Liver (tissue), 9 donors: ENCODE measurements around the gene LRIF1. TPM values are rescaled to one million over a fixed set of nuclear protein-coding genes. Genes with fewer than 3 reads are reported as not detected.

Experiments
- DNase-seq: peaks from one replicate; pipeline ENCODE4 v3.0.0-alpha.2; 2017; ENCODE audit warnings: low spot score
- H3K27ac ChIP-seq, 2 donors: one replicate each; pipeline ENCODE4 v1.7.0; 2013; ENCODE audit warnings: inconsistent platforms in 2 of 2, low read length in 2 of 2, control low read depth in 1 of 2, low read depth in 1 of 2, mild to moderate bottlenecking in 1 of 2
- H3K27me3 ChIP-seq, 4 donors: one replicate each; pipeline versions ENCODE4 v1.6.1 to v1.7.0; 2013; ENCODE audit warnings: low read length in 3 of 4, inconsistent platforms in 1 of 4, mild to moderate bottlenecking in 1 of 4, moderate library complexity in 1 of 4; ENCODE audit not compliant: control insufficient read depth in 4 of 4, insufficient read depth in 4 of 4
- H3K36me3 ChIP-seq, 4 donors: one replicate each; pipeline versions ENCODE4 v1.6.1 to v1.7.0; 2013; ENCODE audit warnings: low read length in 3 of 4, mild to moderate bottlenecking in 3 of 4, low read depth in 1 of 4, moderate library complexity in 1 of 4; ENCODE audit not compliant: control insufficient read depth in 4 of 4, insufficient read depth in 3 of 4
- H3K4me1 ChIP-seq, 4 donors: one replicate each; pipeline versions ENCODE4 v1.6.1 to v1.7.0; 2013; ENCODE audit warnings: low read length in 3 of 4, mild to moderate bottlenecking in 3 of 4, moderate library complexity in 1 of 4; ENCODE audit not compliant: control insufficient read depth in 4 of 4, insufficient read depth in 4 of 4
- H3K4me3 ChIP-seq, 3 donors: one replicate each; pipeline versions ENCODE4 v1.6.1 to v1.7.0; 2013; ENCODE audit warnings: low read length in 3 of 3, control low read depth in 1 of 3, low read depth in 1 of 3, mild to moderate bottlenecking in 1 of 3
- H3K9ac ChIP-seq, 2 donors: one replicate each; pipeline ENCODE4 v1.7.0; 2013; ENCODE audit warnings: low read length in 2 of 2, mild to moderate bottlenecking in 2 of 2, moderate library complexity in 2 of 2, control low read depth in 1 of 2, low read depth in 1 of 2
- H3K9me3 ChIP-seq, 4 donors: one replicate each; pipeline versions ENCODE4 v1.6.1 to v1.7.0; 2013; ENCODE audit warnings: low read length in 3 of 4; ENCODE audit not compliant: control insufficient read depth in 4 of 4
- ATF3 ChIP-seq: IDR thresholded peaks from 2 replicates; pipeline ENCODE4 v1.6.1; 2016; ENCODE audit warnings: antibody characterized with exemption
- CTCF ChIP-seq: fragments of 150-350 bp; IDR thresholded peaks from 2 replicates; pipeline ENCODE4 v1.5.1; 2017; ENCODE audit warnings: improper control_type of control experiment, low read depth, low read length; ENCODE audit not compliant: missing input control
- EGR1 ChIP-seq, 2 donors: IDR thresholded peaks; 2 replicates each; pipeline ENCODE4 v1.6.1; 2016 to 2018; ENCODE audit warnings: antibody characterized with exemption in 2 of 2, low read depth in 2 of 2
- FOXA1 ChIP-seq: IDR thresholded peaks from 2 replicates; pipeline ENCODE4 v1.6.1; 2016; ENCODE audit warnings: antibody characterized with exemption
- FOXA2 ChIP-seq: IDR thresholded peaks from 2 replicates; pipeline ENCODE4 v1.6.1; 2016; ENCODE audit warnings: antibody characterized with exemption
- GABPA ChIP-seq, 2 donors: IDR thresholded peaks in 1 of 2; conservative IDR thresholded peaks in 1 of 2; 2 replicates each; pipeline ENCODE4 v1.6.1; 2016; ENCODE audit warnings: antibody characterized with exemption in 2 of 2, mild to moderate bottlenecking in 1 of 2, moderate library complexity in 1 of 2
- HNF4A ChIP-seq, 2 donors: conservative IDR thresholded peaks; 2 replicates each; pipeline ENCODE4 v1.6.1; 2016; ENCODE audit warnings: antibody characterized with exemption in 2 of 2, mild to moderate bottlenecking in 2 of 2
- HNF4G ChIP-seq: IDR thresholded peaks from 2 replicates; pipeline ENCODE4 v1.6.1; 2016; ENCODE audit warnings: antibody characterized with exemption
- JUND ChIP-seq, 2 donors: IDR thresholded peaks; 2 replicates each; pipeline ENCODE4 v1.6.1; 2016; ENCODE audit warnings: antibody characterized with exemption in 2 of 2
- MAX ChIP-seq: IDR thresholded peaks from 2 replicates; pipeline ENCODE4 v1.6.1; 2016; ENCODE audit warnings: antibody characterized with exemption
- NR2F2 ChIP-seq: IDR thresholded peaks from 2 replicates; pipeline ENCODE4 v1.6.1; 2016; ENCODE audit warnings: antibody characterized with exemption
- RAD21 ChIP-seq, 2 donors: IDR thresholded peaks; 2 replicates each; pipeline ENCODE4 v1.6.1; 2016; ENCODE audit warnings: antibody characterized with exemption in 2 of 2, mild to moderate bottlenecking in 2 of 2
- REST ChIP-seq: IDR thresholded peaks from 2 replicates; pipeline ENCODE4 v1.6.1; 2016; ENCODE audit warnings: antibody characterized with exemption, mild to moderate bottlenecking
- RXRA ChIP-seq, 2 donors: IDR thresholded peaks; 2 replicates each; pipeline ENCODE4 v1.6.1; 2017 to 2018; ENCODE audit warnings: antibody characterized with exemption in 2 of 2, mild to moderate bottlenecking in 1 of 2
- SP1 ChIP-seq: IDR thresholded peaks from 2 replicates; pipeline ENCODE4 v1.6.1; 2018; ENCODE audit warnings: antibody characterized with exemption, mild to moderate bottlenecking
- TAF1 ChIP-seq: conservative IDR thresholded peaks from 2 replicates; pipeline ENCODE4 v1.6.1; 2016; ENCODE audit warnings: antibody characterized with exemption, mild to moderate bottlenecking
- YY1 ChIP-seq: IDR thresholded peaks from 2 replicates; pipeline ENCODE4 v1.6.1; 2016; ENCODE audit warnings: antibody characterized with exemption, mild to moderate bottlenecking
- ZBTB33 ChIP-seq: IDR thresholded peaks from 2 replicates; pipeline ENCODE4 v1.6.1; 2016; ENCODE audit warnings: antibody characterized with exemption
- WGBS: extraction: QIAGEN DNeasy Blood & Tissue Kit; methylation state at CpG from one replicate; pipeline ENCODE4 v1.1.7; 2013; 5-methylcytosine and 5-hydroxymethylcytosine counted together
- polyA plus RNA-seq, 2 donors: library from polyadenylated mRNA; stranded (reverse) in 1 of 2; unstranded in 1 of 2; fragments of 200-250 nt in 1 of 2; fragments of >200 nt in 1 of 2; fragmentation: Nextera tagmentation in 1 of 2; extraction: Ambion mirVana in 1 of 2; gene quantifications; one replicate each; pipeline versions ENCODE4 v1.2.1 to v1.2.3, GENCODE V29; 2013 to 2015
- total RNA-seq, 2 donors: library from RNA; depleted of rRNA; stranded (reverse); fragments of >200 nt; gene quantifications; one replicate each; pipeline ENCODE4 v1.2.3, GENCODE V29; 2014
- donor health status: healthy.
- donor health status: healthy.
- donor health status: healthy.
- donor health status: healthy.
- donor health status: healthy.

LRIF1 gene
- total and polyA plus RNA-seq, 4 donors, result 3.9 to 7.1 (median 6.2) TPM

- 68% methylated on average over 2 of the region's 2 CpGs for WGBS
- Histone ChIP-seq H3K4me1 (no peaks in the 10 kb centered on the region), H3K36me3 (peaks cover 0 to 2% (median 0%) of the 10 kb centered on the region in 4 donors), H3K27me3 (no peaks in the 10 kb centered on the region), H3K4me3 (no peak overlapping the region), H3K27ac (no peak overlapping the region), H3K9me3 (peaks cover 0 to 3% (median under 1%) of the 10 kb centered on the region in 4 donors), H3K9ac (no peak overlapping the region)
- no peak for DNase-seq
- TF ChIP-seq FOXA2 (no peak), SP1 (no peak), RAD21 (IDR thresholded peaks at IDR 0.05) (no peak), ATF3 (no peak), RXRA (IDR thresholded peaks at IDR 0.05) (no peak), GABPA (IDR thresholded peaks at IDR 0.05 in 1 of 2, conservative IDR thresholded peaks at IDR 0.05 in 1 of 2) (no peak), EGR1 (IDR thresholded peaks at IDR 0.05; ENCODE audit: low read depth in 2 of 2) (no peak), CTCF (no peak), HNF4A (conservative IDR thresholded peaks at IDR 0.05) (no peak), HNF4G (no peak), JUND (IDR thresholded peaks at IDR 0.05) (no peak), ZBTB33 (no peak), MAX (no peak), REST (no peak), YY1 (no peak)
Measured at GRCh38 chr1:110928904-110929303, 34.8 kb downstream of the LRIF1 start.

- Histone ChIP-seq H3K27ac (no peak overlapping the region), H3K36me3 (peaks cover 0 to 2% (median 0%) of the 10 kb centered on the region in 4 donors), H3K27me3 (no peaks in the 10 kb centered on the region), H3K4me1 (no peaks in the 10 kb centered on the region), H3K4me3 (no peak overlapping the region), H3K9me3 (peaks cover 0 to 3% (median under 1%) of the 10 kb centered on the region in 4 donors), H3K9ac (no peak overlapping the region)
- no peak for DNase-seq
- WGBS, result 78% methylated on average over 1 of the region's 1 CpG
- TF ChIP-seq ZBTB33, result no peak
- TF ChIP-seq TAF1, result no peak
- no peak for TF ChIP-seq YY1
- no peak for TF ChIP-seq RXRA (IDR thresholded peaks at IDR 0.05)
- no peak for TF ChIP-seq CTCF
- TF ChIP-seq GABPA (IDR thresholded peaks at IDR 0.05 in 1 of 2, conservative IDR thresholded peaks at IDR 0.05 in 1 of 2), result no peak
- TF ChIP-seq EGR1 (IDR thresholded peaks at IDR 0.05; ENCODE audit: low read depth in 2 of 2), result no peak
- no peak for TF ChIP-seq SP1
- no peak for TF ChIP-seq FOXA2
- TF ChIP-seq FOXA1, result no peak
- TF ChIP-seq NR2F2, result no peak
- no peak for TF ChIP-seq HNF4G
Measured at GRCh38 chr1:110928191-110928590, 35.5 kb downstream of the LRIF1 start.
